ENCODE results near the gene FAM221B.
A peak's percentile ranks its signal among the peaks of the same experiment; 100 is the strongest.

The FAM221B gene

GRCh38 chr9:35801328-35802128 lies 27.0 kb downstream of the FAM221B start:
- H3K4me3 ChIP-seq (ENCODE audit: low read length), result no peak overlapping the region
- H2AFZ ChIP-seq (ENCODE audit: low read length), result no peak overlapping the region
- H3K36me3 ChIP-seq (replicated peaks; ENCODE audit: insufficient read depth, low read length), result no peaks in the 10 kb centered on the region
- H3K9me3 ChIP-seq (replicated peaks; ENCODE audit: insufficient read depth, low read length), result no peaks in the 10 kb centered on the region
- no peak overlapping the region for H3K4me2 ChIP-seq (ENCODE audit: low read depth, low read length)
- H4K20me1 ChIP-seq (ENCODE audit: insufficient read depth, low read length), result no peaks in the 10 kb centered on the region
- 0 out of 2 replicates have a peak, but pooled peaks cover 5% of the 10 kb centered on the region for H3F3A ChIP-seq (ENCODE audit: insufficient read depth, low read length)
- peaks cover 1% of the 10 kb centered on the region; the same call in 1 of the 2 replicates for H3K27me3 ChIP-seq (replicated peaks; ENCODE audit: insufficient read depth, low read length)
- TF ChIP-seq CTCF (IDR thresholded peaks at IDR 0.05; ENCODE audit: low read length) (no peak), EZH2 (optimal IDR thresholded peaks at IDR 0.05; ENCODE audit: low read depth, low read length) (no peak), EZH2phosphoT487 (IDR thresholded peaks at IDR 0.05; ENCODE audit: low read length) (no peak)
- H3K9me2 ChIP-seq (replicated peaks; ENCODE audit: insufficient read depth, low read length), result no peaks in the 10 kb centered on the region
- H3K27ac ChIP-seq (ENCODE audit: low read length), result no peak overlapping the region
- H3K4me1 ChIP-seq (ENCODE audit: low read length), result peaks cover 23% of the 10 kb centered on the region
- no peak for DNase-seq
- no peaks in the 10 kb centered on the region for H3K79me2 ChIP-seq (ENCODE audit: low read length)
- H3K9ac ChIP-seq (ENCODE audit: low read length), result no peak overlapping the region

GRCh38 chr9:35800530-35800929 lies 28.0 kb downstream of the FAM221B start:
- no peak overlapping the region for H2AFZ ChIP-seq (ENCODE audit: low read length)
- no peaks in the 10 kb centered on the region for H3K79me2 ChIP-seq (ENCODE audit: low read length)
- H3K9me2 ChIP-seq (replicated peaks; ENCODE audit: insufficient read depth, low read length), result no peaks in the 10 kb centered on the region
- H4K20me1 ChIP-seq (ENCODE audit: insufficient read depth, low read length), result no peaks in the 10 kb centered on the region
- no peak overlapping the region for H3K4me3 ChIP-seq (ENCODE audit: low read length)
- H3K27me3 ChIP-seq (replicated peaks; ENCODE audit: insufficient read depth, low read length), result peaks cover 5% of the 10 kb centered on the region; the same call in 1 of the 2 replicates
- TF ChIP-seq EZH2phosphoT487 (IDR thresholded peaks at IDR 0.05; ENCODE audit: low read length), result no peak
- no peak for TF ChIP-seq CTCF (IDR thresholded peaks at IDR 0.05; ENCODE audit: low read length)
- TF ChIP-seq EZH2 (optimal IDR thresholded peaks at IDR 0.05; ENCODE audit: low read depth, low read length), result no peak
- no peak overlapping the region for H3K27ac ChIP-seq (ENCODE audit: low read length)
- 0 out of 2 replicates have a peak, but pooled peaks cover 5% of the 10 kb centered on the region for H3F3A ChIP-seq (ENCODE audit: insufficient read depth, low read length)
- no peaks in the 10 kb centered on the region for H3K9me3 ChIP-seq (replicated peaks; ENCODE audit: insufficient read depth, low read length)
- H3K9ac ChIP-seq (ENCODE audit: low read length), result no peak overlapping the region
- no peaks in the 10 kb centered on the region for H3K36me3 ChIP-seq (replicated peaks; ENCODE audit: insufficient read depth, low read length)
- peaks cover 23% of the 10 kb centered on the region for H3K4me1 ChIP-seq (ENCODE audit: low read length)
- no peak for DNase-seq
- H3K4me2 ChIP-seq (ENCODE audit: low read depth, low read length), result no peak overlapping the region

GRCh38 chr9:35798658-35799374 lies 29.7 kb downstream of the FAM221B start:
- Histone ChIP-seq H2AFZ (ENCODE audit: low read length) (no peak overlapping the region), H3K9me2 (replicated peaks; ENCODE audit: insufficient read depth, low read length) (no peaks in the 10 kb centered on the region), H3F3A (ENCODE audit: insufficient read depth, low read length) (0 out of 2 replicates have a peak, but pooled peaks cover 5% of the 10 kb centered on the region), H3K4me3 (ENCODE audit: low read length) (no peak overlapping the region), H3K27ac (ENCODE audit: low read length) (no peak overlapping the region), H3K4me1 (ENCODE audit: low read length) (peaks cover 23% of the 10 kb centered on the region), H3K27me3 (replicated peaks; ENCODE audit: insufficient read depth, low read length) (peaks cover 5% of the 10 kb centered on the region; the same call in 1 of the 2 replicates), H3K79me2 (ENCODE audit: low read length) (no peaks in the 10 kb centered on the region), H3K36me3 (replicated peaks; ENCODE audit: insufficient read depth, low read length) (no peaks in the 10 kb centered on the region), H3K9ac (ENCODE audit: low read length) (no peak overlapping the region), H3K4me2 (ENCODE audit: low read depth, low read length) (no peak overlapping the region), H3K9me3 (replicated peaks; ENCODE audit: insufficient read depth, low read length) (no peaks in the 10 kb centered on the region), H4K20me1 (ENCODE audit: insufficient read depth, low read length) (no peaks in the 10 kb centered on the region)
- no peak for TF ChIP-seq EZH2phosphoT487 (IDR thresholded peaks at IDR 0.05; ENCODE audit: low read length)
- no peak for TF ChIP-seq CTCF (IDR thresholded peaks at IDR 0.05; ENCODE audit: low read length)
- TF ChIP-seq EZH2 (optimal IDR thresholded peaks at IDR 0.05; ENCODE audit: low read depth, low read length), result no peak
- DNase-seq, result peak; percentile 43

All from MM.1S (cell line).